Measurements from ENCODE around the gene MT2A. TPM values are rescaled to one million over a fixed set of nuclear protein-coding genes. Genes with fewer than 3 reads are reported as not detected.
"Not testable (repeated sequence)": the region's sequence is repeated elsewhere in the genome, so short reads cannot be mapped to it uniquely, and the experiment has no call there.

Gene MT2A
- total RNA-seq, 2 donors from 2014 or later = 25.6 to 114 TPM

DNA sequence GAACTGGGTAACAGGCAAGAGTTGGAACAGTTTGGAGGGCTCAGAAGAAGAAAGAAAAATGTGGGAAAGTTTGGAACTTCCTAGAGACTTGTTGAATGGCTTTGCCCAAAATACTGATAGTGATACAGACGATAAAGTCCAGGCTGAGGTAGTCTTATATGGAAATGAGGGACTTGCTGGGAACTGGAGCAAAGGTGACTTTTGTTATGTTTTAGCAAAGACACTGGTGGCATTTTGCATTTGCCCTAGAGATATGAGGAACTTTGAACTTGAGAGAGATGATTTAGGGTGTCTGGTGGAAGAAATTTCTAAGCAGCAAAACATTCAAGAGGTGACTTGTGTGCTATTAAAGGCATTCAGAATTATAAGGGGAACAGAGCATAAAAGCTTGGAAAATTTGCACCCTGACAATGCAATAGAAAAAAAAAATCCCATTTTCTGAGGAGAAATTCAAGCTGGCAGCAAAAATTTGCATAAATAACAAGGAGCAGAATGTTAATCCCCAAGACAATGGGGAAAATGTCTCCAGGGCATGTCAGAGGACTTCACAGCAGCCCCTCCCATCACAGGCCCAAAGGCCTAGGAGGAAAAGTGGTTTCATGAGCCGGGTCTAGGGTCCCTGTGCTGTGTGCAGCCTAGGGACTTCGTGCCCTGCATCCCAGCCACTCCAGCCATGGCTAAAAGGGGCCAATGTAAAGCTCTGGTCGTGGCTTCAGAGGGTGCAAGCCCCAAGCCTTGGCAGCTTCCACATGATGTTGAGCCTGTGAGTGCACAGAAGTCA lies 13.5 kb downstream of the MT2A start:
- H3K36me3 Mint-ChIP-seq (ENCODE audit: low read depth); H3K4me3 Mint-ChIP-seq; H3K9me3 Mint-ChIP-seq; H3K27me3 Mint-ChIP-seq; ATAC-seq (replicated peaks); H3K27ac Mint-ChIP-seq: not testable (repeated sequence)
- peaks cover 11% of the 10 kb centered on the region for H3K4me1 Mint-ChIP-seq

DNA sequence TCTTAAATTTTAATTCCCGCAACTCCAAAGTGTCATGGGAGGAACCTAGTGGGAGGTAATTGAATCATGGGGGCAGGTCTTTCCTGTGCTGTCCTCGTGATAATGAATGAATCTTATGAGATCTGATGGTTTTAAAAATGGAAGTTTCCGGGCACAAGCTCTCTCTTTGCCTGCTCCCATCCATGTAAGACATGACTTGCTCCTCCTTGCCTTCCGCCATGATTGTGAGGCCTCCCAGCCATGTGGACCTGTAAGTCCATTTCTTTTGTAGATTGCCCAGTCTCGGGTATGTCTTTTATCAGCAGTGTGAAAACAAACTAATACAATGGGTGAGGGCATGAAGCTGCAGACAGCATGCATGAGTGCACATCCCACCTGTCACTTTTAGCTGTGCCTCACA lies 14.8 kb downstream of the MT2A start:
- H3K4me1 Mint-ChIP-seq = peaks cover 11% of the 10 kb centered on the region
- H3K9me3 Mint-ChIP-seq, H3K27ac Mint-ChIP-seq: not testable (repeated sequence)

DNA sequence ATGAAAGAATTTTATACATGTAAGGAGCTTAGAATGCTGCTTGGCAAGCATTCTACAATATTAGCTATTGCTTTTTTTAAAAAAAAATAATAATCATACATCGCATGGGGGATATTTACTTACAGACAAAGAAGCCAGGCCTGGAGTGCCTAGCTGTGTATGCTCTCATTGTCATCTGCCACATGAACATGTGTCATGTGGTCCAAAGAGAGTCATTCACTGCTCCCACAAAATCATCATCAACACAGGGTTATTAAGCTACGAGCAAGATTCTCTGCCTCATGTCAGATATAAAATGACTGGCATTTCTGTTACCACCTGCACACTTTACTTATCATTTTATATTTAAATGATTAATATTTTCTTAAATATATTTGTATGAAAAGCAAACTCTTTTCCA lies 15.3 kb downstream of the MT2A start:
- Mint-ChIP-seq H3K9me3 (no peaks in the 10 kb centered on the region), H3K4me1 (peaks cover 11% of the 10 kb centered on the region), H3K4me3 (no peak overlapping the region), H3K36me3 (ENCODE audit: low read depth) (no peaks in the 10 kb centered on the region), H3K27ac (no peak overlapping the region), H3K27me3 (peaks cover 4% of the 10 kb centered on the region)
- ATAC-seq (replicated peaks) = no peak

More for the DNA sequence above, 14.8 kb downstream of the MT2A start:
- not testable (repeated sequence) for H3K4me3 Mint-ChIP-seq; H3K27me3 Mint-ChIP-seq; H3K36me3 Mint-ChIP-seq (ENCODE audit: low read depth); ATAC-seq (replicated peaks)

DNA sequence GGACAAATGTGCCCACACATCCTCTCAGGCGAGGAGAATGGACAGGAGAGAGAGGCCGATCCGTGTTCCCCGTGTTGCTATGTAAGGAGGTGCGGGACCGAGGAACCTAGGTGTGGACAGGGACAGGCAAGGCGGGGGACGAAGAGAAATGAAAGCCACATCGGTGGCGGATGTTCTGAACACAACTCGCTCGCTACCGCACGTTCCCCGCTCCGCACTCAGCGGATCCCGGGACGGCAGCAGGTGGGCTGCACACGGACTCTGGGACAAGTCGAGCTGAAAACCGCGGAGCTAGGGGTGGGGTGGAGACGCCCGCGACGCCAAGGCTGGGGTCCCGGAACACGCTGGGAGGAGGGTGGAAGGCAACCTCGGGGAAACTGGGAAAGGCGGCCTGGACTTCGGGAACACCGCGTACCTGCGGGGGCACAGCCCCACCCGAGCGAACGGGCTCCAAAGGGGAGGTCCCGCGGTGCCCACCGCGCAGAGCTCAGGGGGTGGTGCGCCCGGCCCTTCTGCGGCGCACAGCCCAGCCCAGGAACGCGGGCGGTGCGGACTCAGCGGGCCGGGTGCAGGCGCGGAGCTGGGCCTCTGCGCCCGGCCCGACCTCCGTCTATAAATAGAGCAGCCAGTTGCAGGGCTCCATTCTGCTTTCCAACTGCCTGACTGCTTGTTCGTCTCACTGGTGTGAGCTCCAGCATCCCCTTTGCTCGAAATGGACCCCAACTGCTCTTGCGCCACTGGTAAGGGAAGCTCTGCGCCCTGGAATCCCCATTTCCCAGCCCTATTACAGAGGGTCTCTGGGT lies 17.0 kb downstream of the MT2A start, which contains the start of gene MT1E:
TSS of gene MT1E (plus strand) at position 642 of the 803 bp plus-strand sequence. CDS start at position 713, 71 bp downstream.
- H3K27me3 Mint-ChIP-seq = peaks cover 5% of the 10 kb centered on the region
- peak within 1 kb of the TSS; percentile 85 for H3K4me3 Mint-ChIP-seq
- no peaks in the 10 kb centered on the region for H3K36me3 Mint-ChIP-seq (ENCODE audit: low read depth)
- peaks cover 11% of the 10 kb centered on the region for H3K4me1 Mint-ChIP-seq
- peak; percentile 82 for ATAC-seq (replicated peaks)
- no peaks in the 10 kb centered on the region for H3K9me3 Mint-ChIP-seq
- H3K27ac Mint-ChIP-seq = peak within 1 kb of the TSS; percentile 32

DNA sequence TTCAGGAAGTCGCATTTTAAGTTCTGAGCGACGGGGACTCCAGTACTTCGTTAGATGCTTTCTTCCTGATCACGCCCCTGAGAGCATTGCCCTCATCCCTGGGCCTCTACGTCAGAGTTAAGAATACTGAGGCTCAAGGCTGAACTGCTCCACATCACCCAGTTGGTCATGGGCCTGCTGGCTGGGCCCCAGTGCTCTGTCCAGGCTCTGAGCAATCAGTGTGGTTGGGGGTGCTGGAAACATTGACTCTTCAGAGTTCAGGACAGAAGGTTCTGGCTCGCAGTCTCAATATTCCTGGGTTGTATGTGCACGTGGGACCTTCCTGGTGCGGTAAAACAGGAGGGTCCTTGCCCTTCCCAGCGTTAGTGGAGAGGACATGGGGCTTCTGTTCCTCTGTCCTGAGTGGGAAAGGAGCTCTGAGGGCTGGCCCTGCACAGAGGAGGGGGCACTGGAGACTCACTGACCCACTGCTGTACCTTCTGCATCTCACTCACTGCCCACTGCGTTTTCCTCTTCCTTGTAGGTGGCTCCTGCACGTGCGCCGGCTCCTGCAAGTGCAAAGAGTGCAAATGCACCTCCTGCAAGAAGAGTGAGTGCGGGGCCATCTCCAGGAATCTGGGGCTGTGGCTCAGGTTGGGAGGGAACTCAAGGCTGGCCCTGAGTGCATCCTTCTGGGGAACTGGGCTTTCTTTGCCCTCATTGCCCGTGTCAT lies 17.7 kb downstream of the MT2A start:
- Mint-ChIP-seq H3K4me1 (peaks cover 11% of the 10 kb centered on the region), H3K9me3 (no peaks in the 10 kb centered on the region), H3K27ac (no peak overlapping the region), H3K36me3 (ENCODE audit: low read depth) (no peaks in the 10 kb centered on the region), H3K4me3 (peak overlapping the region; percentile 85), H3K27me3 (peaks cover 6% of the 10 kb centered on the region)
- peak; percentile 49 for ATAC-seq (replicated peaks)

DNA sequence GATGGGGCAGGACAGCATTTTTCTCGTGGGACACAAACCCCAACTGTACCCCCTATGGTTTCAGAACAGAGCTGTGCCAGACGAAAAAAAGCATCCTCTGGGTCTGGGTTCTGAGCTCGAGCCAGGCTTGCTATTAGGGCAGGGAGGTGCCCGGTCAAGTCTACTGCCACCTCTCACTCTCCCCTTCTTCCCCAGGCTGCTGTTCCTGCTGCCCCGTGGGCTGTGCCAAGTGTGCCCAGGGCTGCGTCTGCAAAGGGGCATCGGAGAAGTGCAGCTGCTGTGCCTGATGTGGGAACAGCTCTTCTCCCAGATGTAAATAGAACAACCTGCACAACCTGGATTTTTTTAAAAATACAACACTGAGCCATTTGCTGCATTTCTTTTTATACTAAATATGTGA lies 18.3 kb downstream of the MT2A start:
- H3K36me3 Mint-ChIP-seq (ENCODE audit: low read depth) = no peaks in the 10 kb centered on the region
- H3K27ac Mint-ChIP-seq = no peak overlapping the region

DNA sequence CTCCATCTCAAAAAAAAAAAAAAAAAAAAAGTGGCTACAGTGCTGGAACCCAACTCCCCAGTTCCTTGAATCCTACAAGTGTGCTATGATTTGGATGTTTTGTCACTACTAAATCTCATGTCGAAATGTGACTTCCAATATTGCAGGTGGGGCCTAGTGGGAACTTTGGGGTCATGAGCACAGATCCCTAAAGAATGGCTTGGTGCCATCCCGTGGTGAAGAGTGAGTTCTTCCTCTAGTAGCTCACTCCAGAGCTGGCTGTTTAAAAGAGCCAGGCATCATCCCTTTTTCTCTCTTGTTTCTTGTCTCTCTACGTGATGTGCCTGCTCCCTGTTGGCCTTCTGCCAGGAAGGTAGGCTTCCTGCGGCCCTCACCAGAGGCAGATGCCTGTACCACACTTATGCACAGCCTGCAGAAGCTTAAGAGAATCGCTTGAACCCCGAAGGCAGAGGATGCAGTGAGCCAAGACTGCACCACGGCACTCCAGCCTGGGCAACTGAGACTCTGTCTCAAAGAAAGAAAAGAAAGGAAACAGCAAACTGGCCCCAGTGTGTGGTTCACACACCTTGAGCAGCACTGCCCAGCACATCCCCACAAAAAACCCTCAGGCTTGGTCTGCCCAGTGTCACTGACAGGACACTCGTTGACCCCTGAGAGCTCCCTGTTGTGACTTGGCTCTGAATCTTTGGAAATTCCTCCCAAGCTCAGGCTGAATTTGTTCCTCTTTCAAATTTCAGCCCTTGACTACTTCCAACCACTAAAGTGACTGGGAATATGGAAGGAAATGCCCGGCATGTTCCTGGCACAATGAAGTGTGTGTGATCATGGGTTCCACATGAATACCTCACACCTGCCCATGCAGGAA lies 20.3 kb downstream of the MT2A start:
- Mint-ChIP-seq H3K27ac (no peak overlapping the region), H3K4me3 (no peak overlapping the region), H3K36me3 (ENCODE audit: low read depth) (no peaks in the 10 kb centered on the region), H3K4me1 (peaks cover 15% of the 10 kb centered on the region), H3K9me3 (no peaks in the 10 kb centered on the region), H3K27me3 (peaks cover 26% of the 10 kb centered on the region)
- no peak for ATAC-seq (replicated peaks)

More for the DNA sequence above, 18.3 kb downstream of the MT2A start:
- peaks cover 12% of the 10 kb centered on the region for H3K27me3 Mint-ChIP-seq
- H3K9me3 Mint-ChIP-seq = no peaks in the 10 kb centered on the region
- peak overlapping the region; percentile 85 for H3K4me3 Mint-ChIP-seq
- ATAC-seq (replicated peaks) = no peak
- peaks cover 12% of the 10 kb centered on the region for H3K4me1 Mint-ChIP-seq

DNA sequence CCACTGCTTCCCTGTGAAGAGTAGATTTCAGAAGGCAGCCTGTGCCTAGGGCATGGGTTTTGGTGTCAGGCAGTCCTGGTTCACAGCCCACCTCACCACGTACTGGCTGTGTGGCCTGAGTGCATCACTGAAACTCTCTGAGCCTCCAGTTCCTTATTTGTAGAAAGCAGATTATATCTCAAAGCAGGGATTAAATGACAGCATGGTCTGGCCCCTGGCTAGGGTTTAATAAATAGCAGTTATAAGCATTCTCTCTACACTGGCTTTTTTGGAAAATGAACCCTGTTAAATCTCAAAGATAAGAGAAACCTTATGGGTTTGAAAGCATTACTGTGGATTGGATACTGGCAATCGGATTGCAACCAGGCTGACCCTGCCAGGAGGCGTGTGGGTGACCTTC lies 21.1 kb downstream of the MT2A start:
- ATAC-seq (replicated peaks) = no peak
- no peaks in the 10 kb centered on the region for H3K36me3 Mint-ChIP-seq (ENCODE audit: low read depth)
- H3K9me3 Mint-ChIP-seq = no peaks in the 10 kb centered on the region
- H3K4me3 Mint-ChIP-seq = no peak overlapping the region
- peaks cover 32% of the 10 kb centered on the region for H3K27me3 Mint-ChIP-seq
- H3K4me1 Mint-ChIP-seq = peaks cover 15% of the 10 kb centered on the region
- H3K27ac Mint-ChIP-seq = no peak overlapping the region

DNA sequence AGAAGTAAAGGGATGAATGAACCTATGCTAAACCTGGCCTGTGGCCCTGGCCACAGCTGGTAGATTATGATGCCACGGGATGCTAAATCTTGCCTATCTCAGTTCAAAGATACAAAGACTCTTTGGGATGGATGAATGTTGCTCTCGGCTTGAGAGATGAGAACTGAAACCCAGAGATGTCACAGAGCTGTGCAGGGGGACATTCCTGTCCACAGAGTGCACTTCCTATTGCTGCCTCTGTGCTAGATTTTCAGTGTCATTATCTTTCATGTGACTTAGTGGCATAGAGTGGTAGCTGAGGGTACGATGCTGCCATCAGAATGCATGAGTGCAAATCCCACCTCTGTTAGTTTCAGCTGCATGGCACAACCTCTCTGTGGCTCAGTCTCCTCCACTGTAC lies 21.8 kb downstream of the MT2A start:
- Mint-ChIP-seq H3K4me1 (peaks cover 16% of the 10 kb centered on the region), H3K9me3 (no peaks in the 10 kb centered on the region), H3K4me3 (no peak overlapping the region), H3K27ac (no peak overlapping the region), H3K36me3 (ENCODE audit: low read depth) (no peaks in the 10 kb centered on the region), H3K27me3 (peaks cover 38% of the 10 kb centered on the region)
- ATAC-seq (replicated peaks) = peak; percentile 48

DNA sequence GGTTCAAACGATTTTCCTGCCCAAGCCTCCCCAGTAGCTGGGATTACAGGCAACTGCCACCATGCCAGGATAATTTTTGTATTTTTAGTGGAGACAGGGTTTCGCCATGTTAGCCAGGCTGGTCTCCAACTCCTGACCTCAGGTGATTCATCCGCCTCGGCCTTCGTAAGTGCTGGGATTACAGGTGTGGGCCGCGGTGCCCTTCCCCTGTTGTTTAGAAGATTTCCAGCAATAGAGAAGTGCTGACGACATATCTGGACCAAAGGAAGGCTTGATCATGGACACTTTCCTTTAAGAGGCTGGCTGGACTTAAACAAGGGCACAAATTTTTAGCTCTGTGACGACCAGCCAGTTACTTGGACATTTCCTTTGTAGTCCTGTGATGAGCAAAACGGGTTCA lies 22.8 kb downstream of the MT2A start:
- Mint-ChIP-seq H3K36me3 (ENCODE audit: low read depth) (no peaks in the 10 kb centered on the region), H3K9me3 (no peaks in the 10 kb centered on the region), H3K4me3 (no peak overlapping the region), H3K4me1 (peaks cover 9% of the 10 kb centered on the region), H3K27ac (no peak overlapping the region), H3K27me3 (peaks cover 42% of the 10 kb centered on the region)
- no peak for ATAC-seq (replicated peaks)

DNA sequence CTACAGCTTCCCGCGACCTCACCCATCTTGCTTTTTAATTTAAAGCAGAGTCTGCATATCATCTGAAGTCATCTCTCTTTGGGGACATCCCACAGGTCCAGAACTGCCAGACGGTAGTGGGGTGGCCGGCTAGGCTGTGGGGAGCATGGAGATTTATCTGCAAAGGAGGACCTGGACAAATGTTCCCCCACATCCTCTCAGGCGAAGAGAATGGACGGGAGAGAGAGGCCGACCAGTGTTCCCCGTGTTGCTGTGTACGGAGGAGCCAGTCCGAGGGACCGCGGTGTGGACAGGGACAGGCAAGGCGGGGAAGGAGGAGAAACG lies 23.4 kb downstream of the MT2A start:
- H3K4me1 Mint-ChIP-seq = peaks cover 9% of the 10 kb centered on the region
- H3K4me3 Mint-ChIP-seq = peak overlapping the region; percentile 64
- ATAC-seq (replicated peaks) = no peak
- no peaks in the 10 kb centered on the region for H3K9me3 Mint-ChIP-seq
- H3K27me3 Mint-ChIP-seq = peaks cover 48% of the 10 kb centered on the region
- no peak overlapping the region for H3K27ac Mint-ChIP-seq
- no peaks in the 10 kb centered on the region for H3K36me3 Mint-ChIP-seq (ENCODE audit: low read depth)

DNA sequence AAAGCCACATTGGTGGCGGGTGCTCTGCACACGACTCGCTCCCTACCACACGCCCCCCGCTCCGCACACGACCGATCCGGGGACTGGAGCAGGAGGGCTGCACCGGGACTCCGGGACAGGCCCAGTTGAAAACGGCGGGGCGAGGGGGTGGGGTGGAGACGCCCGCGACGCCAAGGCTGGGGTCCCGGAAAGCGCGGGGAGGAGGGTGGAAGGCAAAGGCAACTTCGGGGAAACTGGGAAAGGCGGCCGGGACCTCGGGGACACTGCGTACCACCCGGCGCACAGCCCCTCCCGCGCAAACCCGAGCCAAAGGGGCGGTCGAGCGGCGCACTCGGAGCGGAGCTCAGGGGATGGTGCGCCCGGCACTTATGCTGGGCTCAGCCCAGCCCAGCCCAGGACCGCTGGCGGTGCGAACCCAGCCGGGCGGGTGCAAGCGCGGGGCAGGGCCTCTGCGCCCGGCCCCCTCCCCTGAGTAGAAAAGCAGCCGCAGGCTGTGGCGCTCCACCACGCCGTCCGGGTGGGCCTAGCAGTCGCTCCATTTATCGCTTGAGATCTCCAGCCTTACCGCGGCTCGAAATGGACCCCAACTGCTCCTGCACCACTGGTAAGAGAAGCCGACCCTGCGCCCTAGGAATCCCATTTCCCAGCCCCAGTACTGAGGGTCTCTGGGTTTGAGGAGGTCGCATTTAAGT lies 23.9 kb downstream of the MT2A start, which contains the start of gene MT1M:
TSS of gene MT1M (plus strand) at position 504 of the 692 bp plus-strand sequence. CDS start at position 577, 73 bp downstream.
- Mint-ChIP-seq H3K36me3 (ENCODE audit: low read depth) (no peaks in the 10 kb centered on the region), H3K27me3 (peaks cover 53% of the 10 kb centered on the region), H3K27ac (no peak within 1 kb of the TSS), H3K4me3 (peak within 1 kb of the TSS; percentile 64), H3K4me1 (peaks cover 9% of the 10 kb centered on the region), H3K9me3 (no peaks in the 10 kb centered on the region)
- ATAC-seq (replicated peaks) = no peak

DNA sequence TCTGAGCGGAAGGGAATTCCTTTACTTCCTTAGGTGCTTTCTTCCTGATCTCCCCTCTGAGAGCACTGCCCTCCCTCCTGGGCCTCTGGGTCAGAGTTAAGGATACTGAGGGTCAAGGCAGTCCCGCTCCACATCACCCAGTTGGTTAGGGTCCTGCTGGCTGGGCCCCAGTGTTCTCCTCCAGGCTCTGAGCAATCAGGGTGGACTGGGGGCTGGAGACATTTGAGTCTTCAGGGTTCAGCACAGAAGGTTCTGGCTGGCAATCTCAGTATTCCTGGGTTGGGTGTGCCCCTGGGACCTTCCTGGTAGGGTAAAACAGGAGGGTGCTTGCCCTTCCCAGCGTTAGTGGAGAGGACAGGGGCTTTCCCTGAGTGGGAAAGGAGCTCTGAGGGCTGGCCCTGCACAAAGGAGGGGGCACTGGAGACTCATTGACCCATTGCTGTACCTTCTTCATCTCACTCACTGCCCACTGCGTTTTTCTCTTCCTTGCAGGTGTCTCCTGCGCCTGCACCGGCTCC lies 24.5 kb downstream of the MT2A start:
- no peak overlapping the region for H3K27ac Mint-ChIP-seq
- H3K27me3 Mint-ChIP-seq = peaks cover 59% of the 10 kb centered on the region
- ATAC-seq (replicated peaks) = no peak
- H3K36me3 Mint-ChIP-seq (ENCODE audit: low read depth) = no peaks in the 10 kb centered on the region
- H3K4me3 Mint-ChIP-seq = peak overlapping the region; percentile 43
- no peaks in the 10 kb centered on the region for H3K9me3 Mint-ChIP-seq
- H3K4me1 Mint-ChIP-seq = peaks cover 9% of the 10 kb centered on the region
